Endothelial cell (in vitro differentiated cells): ENCODE measurements around the gene JAK2. TPM values are rescaled to one million over a fixed set of nuclear protein-coding genes. Genes with fewer than 3 reads are reported as not detected.
A peak's percentile ranks its signal among the peaks of the same experiment; 100 is the strongest.

Source experiments
- DNase-seq: peaks from one replicate; pipeline ENCODE4 v3.0.0; 2021; ENCODE audit warnings: low spot score
- H3K27ac Mint-ChIP-seq: one replicate; pipeline ENCODE4 v1.8.0; 2021; ENCODE audit warnings: mixed read lengths, inconsistent platforms; ENCODE audit not compliant: unreplicated experiment
- H3K27me3 Mint-ChIP-seq: one replicate; pipeline ENCODE4 v1.8.0; 2021; ENCODE audit warnings: mild to moderate bottlenecking, moderate library complexity, mixed read lengths, inconsistent platforms; ENCODE audit not compliant: unreplicated experiment
- H3K36me3 Mint-ChIP-seq: one replicate; pipeline ENCODE4 v1.8.0; 2021; ENCODE audit warnings: mild to moderate bottlenecking, low read depth, mixed read lengths, inconsistent platforms; ENCODE audit not compliant: unreplicated experiment
- H3K4me1 Mint-ChIP-seq: one replicate; pipeline ENCODE4 v1.8.0; 2021; ENCODE audit warnings: mild to moderate bottlenecking, mixed read lengths, inconsistent platforms; ENCODE audit not compliant: unreplicated experiment
- H3K4me3 Mint-ChIP-seq: one replicate; pipeline ENCODE4 v1.8.0; 2021; ENCODE audit warnings: mild to moderate bottlenecking, mixed read lengths, inconsistent platforms; ENCODE audit not compliant: unreplicated experiment
- H3K9me3 Mint-ChIP-seq: one replicate; pipeline ENCODE4 v1.8.0; 2021; ENCODE audit warnings: mixed read lengths, inconsistent platforms; ENCODE audit not compliant: unreplicated experiment
- total RNA-seq: library from RNA; stranded (reverse); fragmentation: NEBNext Ultra II Directional; extraction: Animal tissue kit (Norgen Biotek cat#: 25700); gene quantifications from one replicate; pipeline ENCODE4 v1.2.1, GENCODE V29; 2021; ENCODE audit not compliant: unreplicated experiment
- TF ChIP-seq, protein P1 (sequence below): fragments of 200-600 bp; sonication (generic); IDR thresholded peaks from one replicate; pipeline ENCODE4 v1.5.0; 2021; ENCODE audit warnings: antibody characterized with exemption; ENCODE audit not compliant: unreplicated experiment

JAK2 gene
- total RNA-seq, 1 donor from 2014 or later, result 9.4 TPM

DNA sequence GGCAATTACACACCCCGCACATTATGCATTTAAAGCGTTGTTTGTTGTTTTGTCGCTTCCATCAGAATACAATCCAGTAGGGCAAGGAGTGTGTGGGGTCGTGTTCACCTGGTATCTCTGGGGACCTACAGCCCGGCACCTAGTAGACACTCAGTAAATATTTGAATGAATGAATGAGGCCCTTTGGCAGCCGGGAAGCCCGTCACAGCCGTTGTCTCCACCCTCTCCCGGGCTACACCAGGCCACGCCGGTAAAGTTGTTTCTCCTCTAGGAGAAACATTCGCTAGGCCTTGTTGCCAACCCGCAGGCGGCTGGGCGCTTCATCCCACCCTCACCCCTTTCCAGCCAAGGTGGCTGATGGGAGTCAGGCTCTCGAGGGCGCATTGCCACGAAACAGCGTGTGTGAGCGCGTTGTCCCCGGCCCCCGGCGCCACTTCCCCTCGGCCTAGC is 876 bp upstream of the JAK2 start:
- peak overlapping the region; percentile 96 for H3K4me3 Mint-ChIP-seq
- H3K4me1 Mint-ChIP-seq, result peaks cover 22% of the 10 kb centered on the region
- H3K27me3 Mint-ChIP-seq, result peaks cover 7% of the 10 kb centered on the region
- TF ChIP-seq, protein P1, sequence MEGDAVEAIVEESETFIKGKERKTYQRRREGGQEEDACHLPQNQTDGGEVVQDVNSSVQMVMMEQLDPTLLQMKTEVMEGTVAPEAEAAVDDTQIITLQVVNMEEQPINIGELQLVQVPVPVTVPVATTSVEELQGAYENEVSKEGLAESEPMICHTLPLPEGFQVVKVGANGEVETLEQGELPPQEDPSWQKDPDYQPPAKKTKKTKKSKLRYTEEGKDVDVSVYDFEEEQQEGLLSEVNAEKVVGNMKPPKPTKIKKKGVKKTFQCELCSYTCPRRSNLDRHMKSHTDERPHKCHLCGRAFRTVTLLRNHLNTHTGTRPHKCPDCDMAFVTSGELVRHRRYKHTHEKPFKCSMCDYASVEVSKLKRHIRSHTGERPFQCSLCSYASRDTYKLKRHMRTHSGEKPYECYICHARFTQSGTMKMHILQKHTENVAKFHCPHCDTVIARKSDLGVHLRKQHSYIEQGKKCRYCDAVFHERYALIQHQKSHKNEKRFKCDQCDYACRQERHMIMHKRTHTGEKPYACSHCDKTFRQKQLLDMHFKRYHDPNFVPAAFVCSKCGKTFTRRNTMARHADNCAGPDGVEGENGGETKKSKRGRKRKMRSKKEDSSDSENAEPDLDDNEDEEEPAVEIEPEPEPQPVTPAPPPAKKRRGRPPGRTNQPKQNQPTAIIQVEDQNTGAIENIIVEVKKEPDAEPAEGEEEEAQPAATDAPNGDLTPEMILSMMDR, result no peak
- no peaks in the 10 kb centered on the region for H3K9me3 Mint-ChIP-seq
- peaks cover 6% of the 10 kb centered on the region for H3K36me3 Mint-ChIP-seq
- peak overlapping the region; percentile 72 for H3K27ac Mint-ChIP-seq
- no peak for DNase-seq

DNA sequence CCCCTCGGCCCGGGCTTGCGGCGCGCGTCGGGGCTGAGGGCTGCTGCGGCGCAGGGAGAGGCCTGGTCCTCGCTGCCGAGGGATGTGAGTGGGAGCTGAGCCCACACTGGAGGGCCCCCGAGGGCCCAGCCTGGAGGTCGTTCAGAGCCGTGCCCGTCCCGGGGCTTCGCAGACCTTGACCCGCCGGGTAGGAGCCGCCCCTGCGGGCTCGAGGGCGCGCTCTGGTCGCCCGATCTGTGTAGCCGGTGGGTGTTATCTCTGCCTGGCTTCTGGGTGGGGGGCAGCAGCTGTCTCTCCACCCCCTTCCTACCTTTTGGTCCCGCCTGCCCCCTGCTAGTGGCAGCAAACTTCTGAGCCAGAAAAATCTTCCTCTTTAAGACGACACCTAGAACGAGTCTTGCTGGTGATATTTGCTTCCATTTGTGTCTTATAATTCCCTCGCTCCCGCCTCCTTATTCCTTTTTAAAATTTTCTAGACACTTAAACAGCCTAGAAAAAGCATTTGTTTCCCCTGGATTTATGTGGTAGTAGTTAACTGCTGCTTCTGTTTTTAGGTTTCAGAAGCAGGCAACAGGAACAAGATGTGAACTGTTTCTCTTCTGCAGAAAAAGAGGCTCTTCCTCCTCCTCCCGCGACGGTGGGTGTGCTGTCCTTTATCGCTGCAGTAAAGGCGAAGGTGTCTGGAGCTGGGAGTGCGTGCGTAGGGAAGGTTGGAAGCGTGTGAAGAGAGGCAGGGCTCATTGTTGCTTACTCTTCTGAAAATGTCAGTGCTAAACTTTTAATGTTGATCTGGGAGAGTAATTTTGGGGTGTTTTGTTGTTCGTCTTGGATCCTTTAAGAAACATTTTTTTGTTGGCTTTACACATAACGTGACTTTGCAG is 554 bp downstream of the JAK2 start:
- Mint-ChIP-seq H3K36me3 (peaks cover 6% of the 10 kb centered on the region), H3K4me3 (peak overlapping the region; percentile 93), H3K9me3 (no peaks in the 10 kb centered on the region), H3K27ac (peak overlapping the region; percentile 88), H3K27me3 (peaks cover 7% of the 10 kb centered on the region), H3K4me1 (peaks cover 22% of the 10 kb centered on the region)
- DNase-seq, result peak; percentile 22
- TF ChIP-seq, protein P1, result no peak

DNA sequence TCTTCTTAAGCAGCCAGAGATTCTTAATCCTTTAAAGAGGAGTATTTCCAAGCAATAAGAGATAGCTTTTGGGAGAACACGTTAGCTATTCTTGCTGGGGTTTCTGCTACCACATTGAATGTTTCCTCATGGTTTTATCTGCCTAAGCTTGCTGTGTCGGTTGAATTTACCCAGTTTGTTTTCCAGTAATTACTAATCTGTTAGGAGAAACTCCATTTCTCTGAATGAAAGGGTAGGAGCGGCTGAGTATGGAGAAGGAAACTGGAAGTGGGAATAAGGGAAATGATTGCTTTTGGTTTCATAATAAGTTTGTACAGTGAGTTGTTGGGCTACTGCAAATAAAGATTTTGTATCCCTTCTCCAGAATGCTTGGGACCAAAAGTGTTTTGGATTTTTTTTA is 1.2 kb downstream of the JAK2 start:
- no peak for DNase-seq
- Mint-ChIP-seq H3K4me1 (peaks cover 22% of the 10 kb centered on the region), H3K27ac (peak overlapping the region; percentile 88), H3K4me3 (peak overlapping the region; percentile 93), H3K27me3 (peaks cover 7% of the 10 kb centered on the region), H3K9me3 (no peaks in the 10 kb centered on the region), H3K36me3 (peaks cover 6% of the 10 kb centered on the region)
- TF ChIP-seq, protein P1, result no peak

DNA sequence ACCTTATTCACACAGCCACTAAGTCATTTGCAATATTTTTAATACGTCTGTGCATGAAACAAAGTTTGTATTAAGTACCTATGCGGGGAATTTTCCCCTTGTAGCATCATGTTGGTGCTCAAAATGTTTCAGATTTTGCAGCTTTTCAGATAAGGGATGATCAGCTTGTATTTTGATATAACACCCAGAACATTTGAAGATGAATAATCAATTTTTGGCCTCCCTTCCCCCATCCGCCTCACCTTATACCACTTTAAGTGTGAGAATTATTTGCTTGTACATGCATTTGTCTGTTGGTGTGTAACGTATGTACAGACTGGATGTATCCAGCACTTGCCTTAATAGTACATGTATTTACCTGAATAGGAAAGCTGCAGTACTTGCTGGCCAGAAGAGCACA is 1.7 kb downstream of the JAK2 start:
- no peak for DNase-seq
- no peak overlapping the region for H3K27ac Mint-ChIP-seq
- TF ChIP-seq, protein P1, result no peak
- peaks cover 8% of the 10 kb centered on the region for H3K36me3 Mint-ChIP-seq
- H3K4me1 Mint-ChIP-seq, result peaks cover 22% of the 10 kb centered on the region
- H3K27me3 Mint-ChIP-seq, result peaks cover 7% of the 10 kb centered on the region
- no peaks in the 10 kb centered on the region for H3K9me3 Mint-ChIP-seq
- H3K4me3 Mint-ChIP-seq, result no peak overlapping the region

DNA sequence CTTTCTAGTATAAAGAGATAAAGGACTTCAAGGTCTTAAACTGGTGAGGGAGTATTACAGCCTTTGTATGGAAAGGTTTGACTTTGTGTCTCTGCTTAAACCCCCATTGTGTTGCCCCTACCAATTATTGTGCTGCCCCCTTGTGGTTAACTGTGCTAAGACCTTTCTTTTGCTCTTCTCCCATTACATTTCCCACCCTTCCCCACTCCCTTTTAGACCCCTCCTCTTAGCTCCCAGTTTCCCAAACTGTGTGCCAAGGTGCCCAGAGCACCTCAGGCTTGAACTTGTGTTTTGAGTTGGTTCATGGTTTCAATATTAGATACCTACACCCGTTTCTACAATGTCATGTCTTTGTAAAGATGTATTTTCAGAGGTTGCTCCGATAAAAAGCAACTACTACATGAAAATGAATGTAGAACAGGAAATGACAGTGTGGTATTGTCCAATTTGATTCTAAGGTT is 2.9 kb downstream of the JAK2 start:
- H3K27me3 Mint-ChIP-seq, result peaks cover 3% of the 10 kb centered on the region
- H3K36me3 Mint-ChIP-seq, result peaks cover 19% of the 10 kb centered on the region
- peak; percentile 74 for DNase-seq
- TF ChIP-seq, protein P1, result peak; percentile 77
- H3K9me3 Mint-ChIP-seq, result no peaks in the 10 kb centered on the region
- H3K4me1 Mint-ChIP-seq, result peaks cover 22% of the 10 kb centered on the region
- H3K4me3 Mint-ChIP-seq, result no peak overlapping the region
- no peak overlapping the region for H3K27ac Mint-ChIP-seq
